Measurements from ENCODE around the gene CHID1. TPM values are rescaled to one million over a fixed set of nuclear protein-coding genes. Genes with fewer than 3 reads are reported as not detected.

Gene CHID1
- total and polyA plus RNA-seq, 9 of the 15 experiments (the other 6 are each of a cell fraction or from before 2014, with no cell fraction given), result 15.1 to 108 (median 39.8) TPM

DNA sequence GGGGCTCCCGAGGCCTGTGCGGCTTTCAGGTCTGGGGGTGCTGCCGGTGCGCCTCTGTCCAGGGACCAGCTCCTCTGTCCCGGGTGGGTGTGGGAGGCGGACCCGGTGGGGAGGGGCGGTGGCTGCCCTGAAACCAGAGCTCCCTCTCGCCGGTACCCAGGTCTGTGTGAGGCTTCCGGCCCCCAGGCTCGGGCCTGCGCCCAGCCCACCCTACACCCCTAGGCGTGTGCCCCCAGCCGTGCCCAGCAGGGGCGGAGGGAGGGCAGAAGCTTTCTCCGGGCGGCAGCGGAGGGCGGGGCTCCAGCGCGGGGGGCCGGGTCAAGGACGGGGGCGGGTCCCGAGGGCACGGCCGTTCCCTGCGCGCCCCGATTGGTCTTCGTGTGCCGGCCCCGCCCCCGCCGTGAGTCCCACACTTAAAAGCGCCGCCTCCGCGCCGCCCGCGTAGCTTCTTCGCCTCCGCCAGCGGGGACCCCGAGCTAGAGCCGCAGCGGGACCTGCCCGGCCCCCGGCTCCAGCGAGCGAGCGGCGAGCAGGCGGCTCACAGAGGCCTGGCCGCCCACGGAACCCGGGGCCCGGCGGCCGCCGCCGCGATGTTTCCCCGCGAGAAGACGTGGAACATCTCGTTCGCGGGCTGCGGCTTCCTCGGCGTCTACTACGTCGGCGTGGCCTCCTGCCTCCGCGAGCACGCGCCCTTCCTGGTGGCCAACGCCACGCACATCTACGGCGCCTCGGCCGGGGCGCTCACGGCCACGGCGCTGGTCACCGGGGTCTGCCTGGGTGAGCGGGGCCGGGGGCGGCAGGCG lies 91.3 kb downstream of the CHID1 start (continued):
- TF ChIP-seq, protein P1, sequence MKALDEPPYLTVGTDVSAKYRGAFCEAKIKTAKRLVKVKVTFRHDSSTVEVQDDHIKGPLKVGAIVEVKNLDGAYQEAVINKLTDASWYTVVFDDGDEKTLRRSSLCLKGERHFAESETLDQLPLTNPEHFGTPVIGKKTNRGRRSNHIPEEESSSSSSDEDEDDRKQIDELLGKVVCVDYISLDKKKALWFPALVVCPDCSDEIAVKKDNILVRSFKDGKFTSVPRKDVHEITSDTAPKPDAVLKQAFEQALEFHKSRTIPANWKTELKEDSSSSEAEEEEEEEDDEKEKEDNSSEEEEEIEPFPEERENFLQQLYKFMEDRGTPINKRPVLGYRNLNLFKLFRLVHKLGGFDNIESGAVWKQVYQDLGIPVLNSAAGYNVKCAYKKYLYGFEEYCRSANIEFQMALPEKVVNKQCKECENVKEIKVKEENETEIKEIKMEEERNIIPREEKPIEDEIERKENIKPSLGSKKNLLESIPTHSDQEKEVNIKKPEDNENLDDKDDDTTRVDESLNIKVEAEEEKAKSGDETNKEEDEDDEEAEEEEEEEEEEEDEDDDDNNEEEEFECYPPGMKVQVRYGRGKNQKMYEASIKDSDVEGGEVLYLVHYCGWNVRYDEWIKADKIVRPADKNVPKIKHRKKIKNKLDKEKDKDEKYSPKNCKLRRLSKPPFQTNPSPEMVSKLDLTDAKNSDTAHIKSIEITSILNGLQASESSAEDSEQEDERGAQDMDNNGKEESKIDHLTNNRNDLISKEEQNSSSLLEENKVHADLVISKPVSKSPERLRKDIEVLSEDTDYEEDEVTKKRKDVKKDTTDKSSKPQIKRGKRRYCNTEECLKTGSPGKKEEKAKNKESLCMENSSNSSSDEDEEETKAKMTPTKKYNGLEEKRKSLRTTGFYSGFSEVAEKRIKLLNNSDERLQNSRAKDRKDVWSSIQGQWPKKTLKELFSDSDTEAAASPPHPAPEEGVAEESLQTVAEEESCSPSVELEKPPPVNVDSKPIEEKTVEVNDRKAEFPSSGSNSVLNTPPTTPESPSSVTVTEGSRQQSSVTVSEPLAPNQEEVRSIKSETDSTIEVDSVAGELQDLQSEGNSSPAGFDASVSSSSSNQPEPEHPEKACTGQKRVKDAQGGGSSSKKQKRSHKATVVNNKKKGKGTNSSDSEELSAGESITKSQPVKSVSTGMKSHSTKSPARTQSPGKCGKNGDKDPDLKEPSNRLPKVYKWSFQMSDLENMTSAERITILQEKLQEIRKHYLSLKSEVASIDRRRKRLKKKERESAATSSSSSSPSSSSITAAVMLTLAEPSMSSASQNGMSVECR (CRISPR knock-in tag; IDR thresholded peaks at IDR 0.05), result peak; percentile 54; the same call in 1 of the 2 replicates
- TF ChIP-seq ERF (CRISPR knock-in tag; IDR thresholded peaks at IDR 0.05) (0 out of 2 replicates have a peak, but pooled peaks have one; percentile 44), ZNF584 (CRISPR knock-in tag; IDR thresholded peaks at IDR 0.05; ENCODE audit: low read depth) (no peak), ARID2 (IDR thresholded peaks at IDR 0.05) (no peak), FUS (optimal IDR thresholded peaks at IDR 0.05; ENCODE audit: low read depth, low read length) (peak; percentile 45), YY1 (IDR thresholded peaks at IDR 0.05; ENCODE audit: borderline replicate concordance in 1 of 3, control insufficient read depth in 1 of 3, extremely low read depth in 1 of 3, insufficient read depth in 3 of 3, insufficient read length in 1 of 3, insufficient replicate concordance in 2 of 3, low read depth in 1 of 3, low read length in 2 of 3) (peak in 1 of 3 experiments; percentile 37), EWSR1 (IDR thresholded peaks at IDR 0.05; ENCODE audit: borderline replicate concordance, low read depth, partially characterized antibody) (no peak), EHMT2 (IDR thresholded peaks at IDR 0.05) (no peak)
- TF ChIP-seq, protein P2, sequence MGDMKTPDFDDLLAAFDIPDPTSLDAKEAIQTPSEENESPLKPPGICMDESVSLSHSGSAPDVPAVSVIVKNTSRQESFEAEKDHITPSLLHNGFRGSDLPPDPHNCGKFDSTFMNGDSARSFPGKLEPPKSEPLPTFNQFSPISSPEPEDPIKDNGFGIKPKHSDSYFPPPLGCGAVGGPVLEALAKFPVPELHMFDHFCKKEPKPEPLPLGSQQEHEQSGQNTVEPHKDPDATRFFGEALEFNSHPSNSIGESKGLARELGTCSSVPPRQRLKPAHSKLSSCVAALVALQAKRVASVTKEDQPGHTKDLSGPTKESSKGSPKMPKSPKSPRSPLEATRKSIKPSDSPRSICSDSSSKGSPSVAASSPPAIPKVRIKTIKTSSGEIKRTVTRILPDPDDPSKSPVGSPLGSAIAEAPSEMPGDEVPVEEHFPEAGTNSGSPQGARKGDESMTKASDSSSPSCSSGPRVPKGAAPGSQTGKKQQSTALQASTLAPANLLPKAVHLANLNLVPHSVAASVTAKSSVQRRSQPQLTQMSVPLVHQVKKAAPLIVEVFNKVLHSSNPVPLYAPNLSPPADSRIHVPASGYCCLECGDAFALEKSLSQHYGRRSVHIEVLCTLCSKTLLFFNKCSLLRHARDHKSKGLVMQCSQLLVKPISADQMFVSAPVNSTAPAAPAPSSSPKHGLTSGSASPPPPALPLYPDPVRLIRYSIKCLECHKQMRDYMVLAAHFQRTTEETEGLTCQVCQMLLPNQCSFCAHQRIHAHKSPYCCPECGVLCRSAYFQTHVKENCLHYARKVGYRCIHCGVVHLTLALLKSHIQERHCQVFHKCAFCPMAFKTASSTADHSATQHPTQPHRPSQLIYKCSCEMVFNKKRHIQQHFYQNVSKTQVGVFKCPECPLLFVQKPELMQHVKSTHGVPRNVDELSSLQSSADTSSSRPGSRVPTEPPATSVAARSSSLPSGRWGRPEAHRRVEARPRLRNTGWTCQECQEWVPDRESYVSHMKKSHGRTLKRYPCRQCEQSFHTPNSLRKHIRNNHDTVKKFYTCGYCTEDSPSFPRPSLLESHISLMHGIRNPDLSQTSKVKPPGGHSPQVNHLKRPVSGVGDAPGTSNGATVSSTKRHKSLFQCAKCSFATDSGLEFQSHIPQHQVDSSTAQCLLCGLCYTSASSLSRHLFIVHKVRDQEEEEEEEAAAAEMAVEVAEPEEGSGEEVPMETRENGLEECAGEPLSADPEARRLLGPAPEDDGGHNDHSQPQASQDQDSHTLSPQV (IDR thresholded peaks at IDR 0.05), result peak; percentile 52; the same call in 1 of the 2 replicates
- TF ChIP-seq, protein P3, sequence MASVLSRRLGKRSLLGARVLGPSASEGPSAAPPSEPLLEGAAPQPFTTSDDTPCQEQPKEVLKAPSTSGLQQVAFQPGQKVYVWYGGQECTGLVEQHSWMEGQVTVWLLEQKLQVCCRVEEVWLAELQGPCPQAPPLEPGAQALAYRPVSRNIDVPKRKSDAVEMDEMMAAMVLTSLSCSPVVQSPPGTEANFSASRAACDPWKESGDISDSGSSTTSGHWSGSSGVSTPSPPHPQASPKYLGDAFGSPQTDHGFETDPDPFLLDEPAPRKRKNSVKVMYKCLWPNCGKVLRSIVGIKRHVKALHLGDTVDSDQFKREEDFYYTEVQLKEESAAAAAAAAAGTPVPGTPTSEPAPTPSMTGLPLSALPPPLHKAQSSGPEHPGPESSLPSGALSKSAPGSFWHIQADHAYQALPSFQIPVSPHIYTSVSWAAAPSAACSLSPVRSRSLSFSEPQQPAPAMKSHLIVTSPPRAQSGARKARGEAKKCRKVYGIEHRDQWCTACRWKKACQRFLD (CRISPR knock-in tag; IDR thresholded peaks at IDR 0.05), result 0 out of 2 replicates have a peak, but pooled peaks have one; percentile 23
- TF ChIP-seq, protein P4, sequence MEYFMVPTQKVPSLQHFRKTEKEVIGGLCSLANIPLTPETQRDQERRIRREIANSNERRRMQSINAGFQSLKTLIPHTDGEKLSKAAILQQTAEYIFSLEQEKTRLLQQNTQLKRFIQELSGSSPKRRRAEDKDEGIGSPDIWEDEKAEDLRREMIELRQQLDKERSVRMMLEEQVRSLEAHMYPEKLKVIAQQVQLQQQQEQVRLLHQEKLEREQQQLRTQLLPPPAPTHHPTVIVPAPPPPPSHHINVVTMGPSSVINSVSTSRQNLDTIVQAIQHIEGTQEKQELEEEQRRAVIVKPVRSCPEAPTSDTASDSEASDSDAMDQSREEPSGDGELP (CRISPR knock-in tag; IDR thresholded peaks at IDR 0.05; ENCODE audit: borderline replicate concordance), result no peak; the same call in 1 of the 2 replicates
